Omental fat pad (tissue), 4 donors: ENCODE data around the gene GPR84. TPM values are rescaled to one million over a fixed set of nuclear protein-coding genes. Genes with fewer than 3 reads are reported as not detected.
A peak's percentile ranks its signal among the peaks of the same experiment; 100 is the strongest.

Experiments used
- ATAC-seq: fragments of 150-250 bp; one replicate; pipeline ENCODE4 v1.9.1; 2016; ENCODE audit warnings: mild to moderate bottlenecking, moderate library complexity; ENCODE audit not compliant: low FRiP score
- DNase-seq: peaks from one replicate; pipeline ENCODE4 v3.0.0-alpha.2; 2019; ENCODE audit warnings: low spot score
- CTCF ChIP-seq, 3 donors: fragments of 450-650 bp; IDR thresholded peaks; one replicate each; pipeline ENCODE4 v1.5.1; 2016 to 2017; ENCODE audit warnings: antibody characterized with exemption in 3 of 3, mild to moderate bottlenecking in 3 of 3, moderate library complexity in 2 of 3
- total RNA-seq, 4 donors: library from RNA; depleted of rRNA; stranded (reverse); fragments of >200 nt; gene quantifications; one replicate each; pipeline ENCODE4 v1.1.0, GENCODE V29; 2016

The GPR84 gene
- total RNA-seq, 4 donors from 2014 or later: 1.0 to 3.5 (median 2.9) TPM; not detected in 1

- ATAC-seq (no peak), DNase-seq (no peak)
- TF ChIP-seq CTCF (IDR thresholded peaks at IDR 0.05): no peak
Observed at GRCh38 chr12:54341378-54342300, 22.6 kb downstream of the GPR84 start.

GRCh38 chr12:54340846-54341245 lies 23.4 kb downstream of the GPR84 start:
- DNase-seq (no peak), ATAC-seq (no peak)
- TF ChIP-seq CTCF (IDR thresholded peaks at IDR 0.05): no peak

- ATAC-seq (peak; percentile 30), DNase-seq (no peak)
- no peak for TF ChIP-seq CTCF (IDR thresholded peaks at IDR 0.05)
Observed at GRCh38 chr12:54338698-54339296, 25.5 kb downstream of the GPR84 start.

GRCh38 chr12:54337854-54338650 lies 26.2 kb downstream of the GPR84 start:
- ATAC-seq (peak; percentile 63), DNase-seq (no peak)
- TF ChIP-seq CTCF (IDR thresholded peaks at IDR 0.05): no peak

DNA sequence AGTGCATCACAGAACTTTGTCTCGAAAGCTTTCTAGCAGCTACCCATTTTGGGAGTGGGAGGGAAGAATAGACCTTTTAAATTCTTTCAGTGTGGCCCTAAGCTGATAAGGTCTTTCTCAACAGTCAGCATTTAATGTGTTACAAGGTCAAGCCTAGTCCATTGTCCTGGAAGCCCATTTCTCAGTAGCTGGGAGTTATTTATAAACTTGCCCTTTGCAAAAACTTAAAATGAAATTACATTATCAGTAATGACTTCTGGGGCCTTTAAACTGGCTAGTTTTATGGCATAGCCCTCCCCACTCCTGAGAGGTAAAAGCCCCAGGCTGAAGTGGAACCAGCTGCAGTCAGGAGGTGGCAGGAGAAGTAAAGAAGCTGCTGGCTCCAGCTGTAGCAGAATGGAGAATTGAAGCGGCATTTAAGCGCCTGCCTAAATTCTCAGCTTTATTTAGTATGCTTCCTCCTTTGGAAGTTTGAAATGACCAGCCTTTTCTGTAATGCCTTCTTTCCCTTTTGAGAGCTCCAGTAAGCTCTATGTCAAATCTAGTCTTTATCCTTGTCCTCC lies 26.9 kb downstream of the GPR84 start:
- TF ChIP-seq CTCF (IDR thresholded peaks at IDR 0.05): no peak
- no peak for ATAC-seq
- DNase-seq: no peak

DNA sequence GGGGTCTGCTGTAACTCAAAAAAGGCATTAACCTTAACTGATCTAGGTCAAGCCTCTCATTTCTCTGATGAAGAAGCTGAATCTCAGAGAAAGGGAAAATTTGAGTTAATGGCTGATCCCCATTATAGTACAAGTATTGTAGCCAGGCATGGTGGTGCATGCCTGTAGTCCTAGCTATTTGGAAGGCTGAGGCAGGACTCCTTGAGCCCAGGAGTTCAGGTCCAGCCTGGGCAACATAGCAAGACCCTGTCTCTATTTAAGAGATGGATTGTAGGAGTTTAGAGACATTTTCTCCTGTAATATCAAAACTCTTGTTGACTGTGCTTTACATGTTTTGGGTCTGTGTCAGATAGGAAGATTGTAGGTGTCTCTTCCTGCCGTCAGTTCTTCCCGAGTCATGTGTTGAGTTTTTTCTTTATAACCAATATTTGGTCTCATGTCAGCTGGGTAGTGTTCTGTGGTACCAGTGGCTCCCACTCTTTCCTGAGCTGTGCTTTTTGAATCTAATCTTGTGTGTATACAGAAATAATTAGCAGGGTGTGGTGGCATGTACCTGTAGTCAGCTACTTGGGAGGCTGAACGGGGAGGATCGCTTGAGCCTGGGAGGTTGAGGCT lies 30.8 kb downstream of the GPR84 start:
- ATAC-seq: no peak
- no peak for DNase-seq
- TF ChIP-seq CTCF (IDR thresholded peaks at IDR 0.05): no peak
